Astrocyte (in vitro differentiated cells and primary cell): Measurements from ENCODE around the gene TRIP13. TPM values are rescaled to one million over a fixed set of nuclear protein-coding genes. Genes with fewer than 3 reads are reported as not detected.

Experiments
- DNase-seq: peaks from one replicate; pipeline ENCODE4 v3.0.0-alpha.2; 2010; ENCODE audit warnings: low read depth
- FAIRE-seq: peaks from 2 replicates; lab custom pipeline; 2011; peaks lifted over from hg19 to GRCh38; lab: Jason Lieb, UNC
- H2AFZ ChIP-seq: 2 replicates; pipeline ENCODE4 v1.6.0; 2012; ENCODE audit warnings: low read depth, low read length, inconsistent platforms
- H3K27ac ChIP-seq: 2 replicates; pipeline ENCODE4 v1.5.1; 2011; ENCODE audit warnings: low read depth, low read length, inconsistent platforms
- H3K27me3 ChIP-seq: 2 replicates; pipeline ENCODE4 v1.6.0; 2011; ENCODE audit warnings: low read length, inconsistent platforms; ENCODE audit not compliant: insufficient read depth
- H3K36me3 ChIP-seq: 2 replicates; pipeline ENCODE4 v1.5.1; 2011; ENCODE audit warnings: low read length, inconsistent platforms; ENCODE audit not compliant: insufficient read depth
- H3K4me1 ChIP-seq: 2 replicates; pipeline ENCODE4 v1.5.1; 2011; ENCODE audit warnings: low read length, inconsistent platforms; ENCODE audit not compliant: insufficient read depth
- H3K4me2 ChIP-seq: 2 replicates; pipeline ENCODE4 v1.6.0; 2012; ENCODE audit warnings: low read length, inconsistent platforms
- H3K4me3 ChIP-seq: 2 replicates; pipeline ENCODE4 v1.5.1; 2011; ENCODE audit warnings: low read depth, mild to moderate bottlenecking, low read length, inconsistent platforms; ENCODE audit not compliant: insufficient read depth
- H3K79me2 ChIP-seq: 2 replicates; pipeline ENCODE4 v1.6.0; 2012; ENCODE audit warnings: mild to moderate bottlenecking, low read length, inconsistent platforms; ENCODE audit not compliant: insufficient read depth
- H3K9ac ChIP-seq: 2 replicates; pipeline ENCODE4 v1.6.0; 2012; ENCODE audit warnings: mild to moderate bottlenecking, low read length, inconsistent platforms
- H3K9me3 ChIP-seq: 2 replicates; pipeline ENCODE4 v1.5.1; 2012; ENCODE audit warnings: low read depth, mild to moderate bottlenecking, low read length, inconsistent platforms; ENCODE audit not compliant: insufficient read depth
- H4K20me1 ChIP-seq: 2 replicates; pipeline ENCODE4 v1.6.0; 2012; ENCODE audit warnings: low read length, inconsistent platforms; ENCODE audit not compliant: insufficient read depth
- H3K27ac Mint-ChIP-seq: one replicate; pipeline ENCODE4 v1.8.0; 2021; ENCODE audit warnings: mild to moderate bottlenecking, mixed read lengths; ENCODE audit not compliant: unreplicated experiment
- H3K27me3 Mint-ChIP-seq: one replicate; pipeline ENCODE4 v1.8.0; 2021; ENCODE audit warnings: low read depth, mixed read lengths; ENCODE audit not compliant: unreplicated experiment
- H3K36me3 Mint-ChIP-seq: one replicate; pipeline ENCODE4 v1.8.0; 2021; ENCODE audit warnings: low read depth, mixed read lengths; ENCODE audit not compliant: unreplicated experiment
- H3K4me1 Mint-ChIP-seq: one replicate; pipeline ENCODE4 v1.8.0; 2021; ENCODE audit warnings: low read depth, mixed read lengths; ENCODE audit not compliant: unreplicated experiment
- H3K4me3 Mint-ChIP-seq: one replicate; pipeline ENCODE4 v1.8.0; 2021; ENCODE audit warnings: mild to moderate bottlenecking, moderate library complexity, mixed read lengths; ENCODE audit not compliant: unreplicated experiment
- H3K9me3 Mint-ChIP-seq: one replicate; pipeline ENCODE4 v1.8.0; 2021; ENCODE audit warnings: mild to moderate bottlenecking, mixed read lengths; ENCODE audit not compliant: unreplicated experiment
- CTCF ChIP-seq: IDR thresholded peaks from 2 replicates; pipeline ENCODE4 v1.5.1; 2011; ENCODE audit warnings: low read depth, mild to moderate bottlenecking, inconsistent platforms, low read length, moderate library complexity; ENCODE audit not compliant: insufficient read depth
- EZH2 ChIP-seq: IDR thresholded peaks from 2 replicates; pipeline ENCODE4 v1.6.1; 2012; ENCODE audit warnings: mild to moderate bottlenecking, low read length, inconsistent platforms; ENCODE audit not compliant: insufficient read depth
- total RNA-seq: library from RNA; stranded (reverse); gene quantifications from 2 replicates; pipeline ENCODE4 v1.2.1, GENCODE V29; 2021

TRIP13 gene
- total RNA-seq, 1 donor from 2014 or later, result 7.3 TPM

DNA sequence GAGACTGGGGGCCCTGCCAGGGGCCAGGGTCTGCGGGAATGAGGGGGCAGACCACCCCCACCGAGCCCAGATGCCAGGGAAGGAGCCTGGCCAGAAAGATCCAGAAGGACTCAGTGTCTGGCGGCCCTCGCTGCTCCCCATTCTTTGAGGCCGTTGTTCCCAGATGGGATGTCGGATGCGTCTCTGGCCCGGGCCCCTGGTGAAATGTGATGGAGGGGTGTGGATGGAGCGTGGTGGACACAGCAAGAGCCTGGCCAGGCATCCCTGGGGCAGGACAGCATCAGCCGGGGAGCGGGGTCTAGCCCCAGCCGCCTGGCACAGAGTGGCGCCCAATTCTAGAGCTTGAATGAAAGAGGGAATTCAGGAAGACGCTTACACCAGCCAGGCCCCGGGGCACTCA, 69.7 kb downstream of the TRIP13 start:
- Mint-ChIP-seq H3K27ac (no peak overlapping the region), H3K4me3 (no peak overlapping the region), H3K36me3 (no peaks in the 10 kb centered on the region), H3K27me3 (peaks cover 68% of the 10 kb centered on the region), H3K9me3 (no peaks in the 10 kb centered on the region), H3K4me1 (peaks cover 12% of the 10 kb centered on the region)
- TF ChIP-seq EZH2 (no peak), CTCF (no peak)
- no peak overlapping the region for H3K4me3 ChIP-seq
- no peaks in the 10 kb centered on the region for H3K36me3 ChIP-seq
- H3K4me1 ChIP-seq, result peaks cover 16% of the 10 kb centered on the region
- no peak for DNase-seq
- H3K27ac ChIP-seq, result no peak overlapping the region
- H3K9me3 ChIP-seq, result no peaks in the 10 kb centered on the region
- H4K20me1 ChIP-seq, result peaks cover 16% of the 10 kb centered on the region
- peaks cover 64% of the 10 kb centered on the region for H3K27me3 ChIP-seq
- no peak overlapping the region for H3K9ac ChIP-seq
- H3K4me2 ChIP-seq, result no peak overlapping the region
- no peak overlapping the region for H2AFZ ChIP-seq
- H3K79me2 ChIP-seq, result no peaks in the 10 kb centered on the region
- no peak for FAIRE-seq

DNA sequence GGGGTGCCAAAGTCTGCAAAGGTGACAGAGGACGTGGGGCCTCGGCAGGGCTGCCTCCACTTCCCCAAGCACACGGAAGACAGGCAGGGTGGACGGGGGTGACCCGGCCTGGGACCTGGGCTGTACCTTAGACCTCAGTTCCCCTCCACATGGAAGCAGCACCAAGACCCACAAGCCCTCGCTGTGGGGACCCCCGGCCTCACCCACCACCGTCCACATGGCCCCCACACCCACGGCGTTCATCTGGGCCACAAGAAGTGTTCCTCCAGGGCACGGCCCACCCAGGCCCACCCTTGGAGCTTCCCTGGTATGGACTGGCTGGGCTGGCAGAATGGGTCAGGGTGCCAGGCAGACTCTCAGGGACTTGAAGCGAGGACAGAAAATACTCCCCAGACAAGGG, 70.1 kb downstream of the TRIP13 start:
- peaks cover 12% of the 10 kb centered on the region for H3K4me1 ChIP-seq
- peaks cover 12% of the 10 kb centered on the region for H4K20me1 ChIP-seq
- Mint-ChIP-seq H3K4me1 (peaks cover 8% of the 10 kb centered on the region), H3K4me3 (no peak overlapping the region), H3K27me3 (peaks cover 72% of the 10 kb centered on the region), H3K27ac (no peak overlapping the region), H3K9me3 (no peaks in the 10 kb centered on the region), H3K36me3 (no peaks in the 10 kb centered on the region)
- no peaks in the 10 kb centered on the region for H3K9me3 ChIP-seq
- H3K36me3 ChIP-seq, result no peaks in the 10 kb centered on the region
- no peak for FAIRE-seq
- DNase-seq, result no peak
- no peaks in the 10 kb centered on the region for H3K79me2 ChIP-seq
- H2AFZ ChIP-seq, result no peak overlapping the region
- no peak overlapping the region for H3K27ac ChIP-seq
- TF ChIP-seq CTCF (no peak), EZH2 (no peak)
- H3K27me3 ChIP-seq, result peaks cover 68% of the 10 kb centered on the region
- no peak overlapping the region for H3K4me2 ChIP-seq
- H3K9ac ChIP-seq, result no peak overlapping the region
- no peak overlapping the region for H3K4me3 ChIP-seq

- TF ChIP-seq EZH2 (no peak), CTCF (no peak)
- H3K4me1 ChIP-seq, result peaks cover 7% of the 10 kb centered on the region
- H3K27me3 Mint-ChIP-seq, result peaks cover 77% of the 10 kb centered on the region
- no peak overlapping the region for H3K27ac Mint-ChIP-seq
- no peaks in the 10 kb centered on the region for H3K9me3 Mint-ChIP-seq
- FAIRE-seq (no peak), DNase-seq (no peak)
- H2AFZ ChIP-seq, result no peak overlapping the region
- no peaks in the 10 kb centered on the region for H3K9me3 ChIP-seq
- H3K27me3 ChIP-seq, result peaks cover 68% of the 10 kb centered on the region
- no peaks in the 10 kb centered on the region for H3K36me3 ChIP-seq
- peaks cover 10% of the 10 kb centered on the region for H4K20me1 ChIP-seq
- H3K27ac ChIP-seq, result no peak overlapping the region
- H3K4me3 ChIP-seq, result no peak overlapping the region
- no peak overlapping the region for H3K4me3 Mint-ChIP-seq
- H3K36me3 Mint-ChIP-seq, result no peaks in the 10 kb centered on the region
- no peak overlapping the region for H3K9ac ChIP-seq
- no peaks in the 10 kb centered on the region for H3K79me2 ChIP-seq
- no peak overlapping the region for H3K4me2 ChIP-seq
- H3K4me1 Mint-ChIP-seq, result peaks cover 5% of the 10 kb centered on the region
Observed at GRCh38 chr5:963310-963672, 70.6 kb downstream of the TRIP13 start.
